Measurements from ENCODE around the gene F2RL2.

Gene F2RL2

GRCh38 chr5:76622973-76623596 lies at the start of gene F2RL2:
TSS of gene F2RL2 (minus strand) at chr5:76623403. CDS start at chr5:76623230, 173 bp downstream.
- no peak for DNase-seq (ENCODE audit: low read depth in 4 of 4, low spot score in 1 of 4)

- DNase-seq (ENCODE audit: low read depth in 4 of 4, low spot score in 1 of 4) = no peak
These were observed 49.0 kb upstream of the F2RL2 start for GRCh38 chr5:76672242-76672641.

- no peak for DNase-seq (ENCODE audit: low read depth in 4 of 4, low spot score in 1 of 4)
These were observed 47.3 kb upstream of the F2RL2 start for GRCh38 chr5:76670508-76670907.

GRCh38 chr5:76669245-76669644 lies 46.0 kb upstream of the F2RL2 start:
- DNase-seq (ENCODE audit: low read depth in 4 of 4, low spot score in 1 of 4) = no peak

GRCh38 chr5:76667495-76667894 lies 44.3 kb upstream of the F2RL2 start:
- DNase-seq (ENCODE audit: low read depth in 4 of 4, low spot score in 1 of 4) = no peak

- no peak for DNase-seq (ENCODE audit: low read depth in 4 of 4, low spot score in 1 of 4)
These were observed 40.9 kb upstream of the F2RL2 start for GRCh38 chr5:76664079-76664478.

- DNase-seq (ENCODE audit: low read depth in 4 of 4, low spot score in 1 of 4) = no peak
These were observed 40.4 kb upstream of the F2RL2 start for GRCh38 chr5:76663573-76663972.

- DNase-seq (ENCODE audit: low read depth in 4 of 4, low spot score in 1 of 4) = no peak
These were observed 39.3 kb upstream of the F2RL2 start for GRCh38 chr5:76662521-76662920.

GRCh38 chr5:76660360-76660759 lies 37.2 kb upstream of the F2RL2 start:
- no peak for DNase-seq (ENCODE audit: low read depth in 4 of 4, low spot score in 1 of 4)

- no peak for DNase-seq (ENCODE audit: low read depth in 4 of 4, low spot score in 1 of 4)
These were observed 34.6 kb upstream of the F2RL2 start for GRCh38 chr5:76657683-76658311.

- DNase-seq (ENCODE audit: low read depth in 4 of 4, low spot score in 1 of 4) = no peak
These were observed 33.9 kb upstream of the F2RL2 start for GRCh38 chr5:76657091-76657490.

GRCh38 chr5:76652809-76653414 lies 29.7 kb upstream of the F2RL2 start:
- no peak for DNase-seq (ENCODE audit: low read depth in 4 of 4, low spot score in 1 of 4)

GRCh38 chr5:76649140-76649539 lies 25.9 kb upstream of the F2RL2 start:
- no peak for DNase-seq (ENCODE audit: low read depth in 4 of 4, low spot score in 1 of 4)

- DNase-seq (ENCODE audit: low read depth in 4 of 4, low spot score in 1 of 4) = no peak
These were observed 20.2 kb upstream of the F2RL2 start for GRCh38 chr5:76643371-76643770.

GRCh38 chr5:76642390-76643040 lies 19.3 kb upstream of the F2RL2 start:
- no peak for DNase-seq (ENCODE audit: low read depth in 4 of 4, low spot score in 1 of 4)

- DNase-seq (ENCODE audit: low read depth in 4 of 4, low spot score in 1 of 4) = peak; percentile 21 to 45 (median 38)
These were observed 18.4 kb upstream of the F2RL2 start for GRCh38 chr5:76641514-76642120.

GRCh38 chr5:76638479-76638878 lies 15.3 kb upstream of the F2RL2 start:
- no peak for DNase-seq (ENCODE audit: low read depth in 4 of 4, low spot score in 1 of 4)

- no peak for DNase-seq (ENCODE audit: low read depth in 4 of 4, low spot score in 1 of 4)
These were observed 14.3 kb upstream of the F2RL2 start for GRCh38 chr5:76637490-76637889.

GRCh38 chr5:76634661-76635060 lies 11.5 kb upstream of the F2RL2 start:
- DNase-seq (ENCODE audit: low read depth in 4 of 4, low spot score in 1 of 4) = no peak

GRCh38 chr5:76626738-76627137 lies 3.5 kb upstream of the F2RL2 start:
- no peak for DNase-seq (ENCODE audit: low read depth in 4 of 4, low spot score in 1 of 4)

GRCh38 chr5:76625087-76625815 lies 2.0 kb upstream of the F2RL2 start:
- no peak for DNase-seq (ENCODE audit: low read depth in 4 of 4, low spot score in 1 of 4)

Measured in stimulated activated CD4-positive, alpha-beta T cell treated with anti-CD3 and anti-CD28 coated beads, Interleukin-1b, Interleukin-23, amount 100 ng/mL, for 24 hours (primary cell).